TTC549 (cell line): ENCODE results near the gene RCCD1.

Experiments used
- FAIRE-seq: peaks from 2 replicates; lab custom pipeline; 2012; peaks lifted over from hg19 to GRCh38; lab: Jason Lieb, UNC

The RCCD1 gene

DNA sequence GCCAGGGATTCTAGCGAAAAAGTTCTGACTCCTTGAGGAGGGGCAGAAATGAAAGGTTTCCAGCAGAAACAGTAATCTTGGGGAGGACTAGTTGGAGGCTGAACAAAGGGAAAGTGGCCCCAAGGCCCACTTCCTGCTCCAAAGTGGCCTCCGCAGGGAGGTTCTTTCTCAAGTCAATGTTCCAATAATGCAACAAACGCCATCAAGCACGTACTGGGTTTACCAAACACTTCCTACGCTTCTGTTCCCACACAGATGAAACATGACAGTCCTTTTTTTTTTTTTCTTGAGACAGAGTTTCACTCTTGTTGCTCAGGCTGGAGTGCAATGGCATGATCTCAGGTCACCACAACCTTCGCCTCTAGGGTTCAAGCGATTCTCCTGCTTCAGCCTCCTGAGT, 9.6 kb upstream of the RCCD1 start:
- no peak for FAIRE-seq

DNA sequence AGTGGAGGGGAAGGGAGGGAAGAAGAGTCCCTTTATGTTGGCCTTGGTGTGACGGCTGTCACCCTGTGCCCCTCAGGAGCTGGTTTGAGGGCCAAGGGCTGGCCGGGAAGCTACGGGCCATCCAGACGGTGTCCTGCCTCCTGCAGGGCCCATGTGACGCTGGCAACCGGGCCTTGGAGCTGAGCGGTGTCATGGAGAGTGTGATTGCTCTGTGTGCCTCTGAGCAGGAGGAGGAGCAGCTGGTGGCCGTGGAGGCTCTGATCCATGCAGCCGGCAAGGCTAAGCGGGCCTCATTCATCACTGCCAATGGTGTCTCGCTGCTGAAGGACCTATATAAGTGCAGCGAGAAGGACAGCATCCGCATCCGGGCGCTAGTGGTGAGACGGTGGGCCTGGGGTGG, 8.1 kb upstream of the RCCD1 start:
- no peak for FAIRE-seq

DNA sequence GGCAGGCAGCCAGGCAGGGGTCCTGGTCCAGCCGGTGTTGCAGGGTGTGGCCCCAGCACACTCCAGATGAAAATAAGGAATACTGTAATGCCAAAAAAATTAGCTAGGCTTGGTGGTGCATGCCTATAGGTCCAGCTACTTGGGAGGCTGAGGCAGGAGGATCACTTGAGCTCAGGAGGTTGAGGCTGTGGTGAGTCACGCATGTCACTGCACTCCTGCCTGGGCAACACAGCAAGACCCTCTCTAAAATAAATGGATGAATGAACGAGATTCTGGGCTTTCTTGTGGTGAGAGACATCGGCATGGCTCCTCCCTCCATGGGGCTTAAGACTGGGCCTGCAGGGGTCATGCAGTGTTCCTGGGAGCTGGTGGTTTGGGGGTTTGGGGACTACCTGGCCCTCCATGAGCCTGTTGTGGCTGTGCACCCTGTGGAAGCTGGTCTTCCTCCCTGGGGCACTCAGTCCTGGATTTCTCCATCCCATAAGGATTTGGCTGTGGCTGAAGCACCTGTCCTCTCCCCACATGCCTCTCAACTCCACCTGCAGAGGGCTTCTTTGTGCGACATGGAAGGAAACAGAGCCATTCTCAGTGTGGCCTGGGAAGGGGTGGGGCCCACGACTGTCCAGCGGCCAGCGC, 7.6 kb upstream of the RCCD1 start:
- FAIRE-seq: no peak

DNA sequence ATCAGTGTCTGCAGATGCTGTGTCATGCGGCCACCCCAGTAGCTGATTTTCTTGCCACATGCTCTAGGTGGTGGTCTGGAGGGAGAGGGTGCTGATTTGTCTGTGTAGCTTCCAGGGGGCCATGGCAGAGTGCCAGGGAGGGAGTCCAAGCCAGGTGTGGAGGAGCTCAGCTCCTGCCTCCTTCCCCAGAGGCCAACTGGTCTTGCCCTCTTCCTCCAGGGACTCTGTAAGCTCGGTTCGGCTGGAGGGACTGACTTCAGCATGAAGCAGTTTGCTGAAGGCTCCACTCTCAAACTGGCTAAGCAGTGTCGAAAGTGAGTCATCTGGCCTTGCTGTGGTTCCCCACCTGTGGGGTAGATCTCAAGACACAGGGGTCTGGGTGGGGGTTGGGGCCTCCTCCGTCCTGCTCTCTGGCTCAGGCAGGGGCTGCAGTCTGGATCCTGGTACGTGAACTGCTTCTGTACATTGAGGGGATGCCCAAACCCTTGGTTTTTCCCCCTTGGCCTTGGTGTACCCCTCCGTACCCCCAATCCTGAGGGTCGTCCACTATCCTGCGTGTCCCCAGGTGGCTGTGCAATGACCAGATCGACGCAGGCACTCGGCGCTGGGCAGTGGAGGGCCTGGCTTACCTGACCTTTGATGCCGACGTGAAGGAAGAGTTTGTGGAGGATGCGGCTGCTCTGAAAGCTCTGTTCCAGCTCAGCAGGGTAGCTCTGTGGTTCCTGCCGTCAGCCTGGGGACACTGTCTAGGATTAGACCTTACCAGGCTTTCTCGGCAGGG, 6.9 kb upstream of the RCCD1 start:
- FAIRE-seq: no peak

DNA sequence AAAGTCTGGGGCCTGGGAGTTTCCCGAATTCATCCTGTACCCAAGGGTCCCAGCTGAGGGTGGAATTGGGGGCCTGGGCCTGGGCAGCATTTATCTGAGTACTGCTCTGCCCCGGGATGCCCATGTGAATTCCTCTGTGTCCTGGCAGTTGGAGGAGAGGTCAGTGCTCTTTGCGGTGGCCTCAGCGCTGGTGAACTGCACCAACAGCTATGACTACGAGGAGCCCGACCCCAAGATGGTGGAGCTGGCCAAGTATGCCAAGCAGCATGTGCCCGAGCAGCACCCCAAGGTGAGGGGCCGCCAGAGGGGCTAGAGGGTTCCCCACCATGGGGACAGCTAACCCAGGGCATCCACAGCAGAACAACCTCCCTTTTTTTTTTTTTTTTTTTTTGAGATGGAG, 6.2 kb upstream of the RCCD1 start:
- FAIRE-seq: no peak

DNA sequence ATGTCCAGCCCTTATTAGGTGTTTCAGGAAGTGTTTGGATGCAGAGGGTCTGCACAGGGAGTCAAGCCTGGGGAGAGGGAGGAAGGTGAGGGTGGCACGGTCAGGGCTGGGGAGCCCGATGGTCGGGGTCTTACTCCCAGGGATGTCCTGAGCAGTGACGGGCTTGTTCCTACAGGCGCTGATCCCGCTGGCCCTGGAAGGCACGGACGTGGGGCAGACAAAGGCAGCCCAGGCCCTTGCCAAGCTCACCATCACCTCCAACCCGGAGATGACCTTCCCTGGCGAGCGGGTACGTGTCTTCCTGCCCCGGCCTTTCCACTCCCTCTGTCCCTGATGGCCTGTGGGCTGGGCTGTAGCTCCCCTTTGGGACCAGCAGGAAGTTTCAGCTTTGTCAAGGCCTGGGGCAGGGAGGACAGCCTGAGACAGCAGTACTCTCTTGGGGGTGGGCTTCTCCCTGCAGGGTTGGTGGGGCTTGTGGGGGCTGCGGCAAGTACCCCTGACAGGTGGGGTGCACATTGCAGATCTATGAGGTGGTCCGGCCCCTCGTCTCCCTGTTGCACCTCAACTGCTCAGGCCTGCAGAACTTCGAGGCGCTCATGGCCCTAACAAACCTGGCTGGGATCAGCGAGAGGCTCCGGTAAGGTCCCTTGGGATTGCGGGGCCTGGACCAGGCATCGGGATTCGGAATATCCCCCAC, 4.6 kb upstream of the RCCD1 start:
- FAIRE-seq: no peak

DNA sequence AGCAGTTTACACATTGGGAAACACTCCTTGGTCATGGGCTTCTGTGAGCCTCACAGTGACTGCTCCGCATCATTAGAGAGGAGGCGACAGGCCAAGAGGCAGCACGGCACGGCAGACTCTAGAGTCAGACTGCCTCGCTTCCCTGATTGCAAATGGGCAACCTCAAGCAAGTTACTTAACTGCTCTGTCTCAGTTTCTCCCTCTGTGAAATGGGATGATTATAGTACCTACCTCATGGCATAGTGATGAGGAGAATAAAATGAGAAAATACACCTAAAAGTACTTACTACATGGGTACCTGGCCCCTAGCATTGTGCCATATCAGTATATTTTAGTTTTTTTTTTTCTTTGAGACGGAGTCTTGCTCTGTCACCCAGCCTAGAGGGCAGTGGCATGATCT, 4.0 kb upstream of the RCCD1 start:
- no peak for FAIRE-seq

DNA sequence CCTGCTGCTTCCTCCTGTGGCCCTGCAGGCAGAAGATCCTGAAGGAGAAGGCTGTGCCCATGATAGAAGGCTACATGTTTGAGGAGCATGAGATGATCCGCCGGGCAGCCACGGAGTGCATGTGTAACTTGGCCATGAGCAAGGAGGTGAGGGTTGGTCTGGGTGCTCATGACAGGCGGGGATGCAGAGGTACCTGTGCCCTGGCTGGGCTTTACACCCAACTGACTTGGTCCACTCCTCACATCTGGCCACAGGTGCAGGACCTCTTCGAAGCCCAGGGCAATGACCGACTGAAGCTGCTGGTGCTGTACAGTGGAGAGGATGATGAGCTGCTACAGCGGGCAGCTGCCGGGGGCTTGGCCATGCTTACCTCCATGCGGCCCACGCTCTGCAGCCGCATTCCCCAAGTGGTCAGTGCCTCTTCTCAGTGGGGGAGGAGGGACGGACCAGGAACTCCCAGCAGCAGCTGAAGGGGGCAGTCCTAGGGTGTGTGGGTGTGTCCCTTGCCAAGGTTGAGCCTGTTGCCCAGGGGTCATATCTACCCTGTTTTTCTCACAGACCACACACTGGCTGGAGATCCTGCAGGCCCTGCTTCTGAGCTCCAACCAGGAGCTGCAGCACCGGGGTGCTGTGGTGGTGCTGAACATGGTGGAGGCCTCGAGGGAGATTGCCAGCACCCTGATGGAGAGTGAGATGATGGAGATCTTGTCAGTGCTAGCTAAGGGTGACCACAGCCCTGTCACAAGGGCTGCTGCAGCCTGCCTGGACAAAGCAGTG, 1.6 kb upstream of the RCCD1 start:
- no peak for FAIRE-seq

DNA sequence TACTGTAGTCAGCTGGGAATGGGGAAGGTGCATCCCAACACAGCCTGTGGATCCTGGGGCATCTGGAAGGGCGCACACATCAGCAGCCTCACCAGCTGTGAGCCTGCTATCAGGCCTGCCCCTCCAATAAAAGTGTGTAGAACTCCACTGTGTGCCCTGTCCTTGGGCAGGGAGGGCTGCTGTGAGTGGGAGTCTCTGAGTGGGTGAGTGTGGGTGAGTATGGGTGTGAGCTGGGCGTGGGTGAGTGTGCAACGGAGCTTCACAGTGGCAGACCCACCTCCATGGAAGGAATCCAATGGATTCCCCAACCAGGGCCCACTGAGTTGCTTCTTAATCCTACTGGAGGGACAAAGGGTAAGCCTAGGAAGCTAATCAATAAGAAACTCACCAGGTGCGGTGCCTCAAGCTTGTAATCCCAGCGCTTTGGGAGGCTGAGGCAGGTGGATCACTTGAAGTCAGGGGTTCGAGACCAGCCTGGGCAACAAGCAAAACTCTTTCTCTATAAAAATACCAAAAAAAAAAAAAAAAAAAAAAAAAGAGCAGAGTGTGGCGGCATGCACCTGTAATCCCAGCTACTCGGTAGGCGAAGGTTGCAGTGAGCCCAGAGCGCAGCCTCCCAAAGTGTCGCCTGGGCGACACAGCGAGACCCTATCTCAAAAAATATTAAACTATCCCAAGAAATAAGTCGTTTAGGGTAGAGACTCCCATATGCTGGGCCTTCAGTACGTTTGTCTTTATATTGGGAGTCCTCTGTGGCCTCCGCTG, 555 bp upstream of the RCCD1 start:
- no peak for FAIRE-seq

- no peak for FAIRE-seq
These were observed 1.1 kb downstream of the RCCD1 start for GRCh38 chr15:90955624-90956273.

DNA sequence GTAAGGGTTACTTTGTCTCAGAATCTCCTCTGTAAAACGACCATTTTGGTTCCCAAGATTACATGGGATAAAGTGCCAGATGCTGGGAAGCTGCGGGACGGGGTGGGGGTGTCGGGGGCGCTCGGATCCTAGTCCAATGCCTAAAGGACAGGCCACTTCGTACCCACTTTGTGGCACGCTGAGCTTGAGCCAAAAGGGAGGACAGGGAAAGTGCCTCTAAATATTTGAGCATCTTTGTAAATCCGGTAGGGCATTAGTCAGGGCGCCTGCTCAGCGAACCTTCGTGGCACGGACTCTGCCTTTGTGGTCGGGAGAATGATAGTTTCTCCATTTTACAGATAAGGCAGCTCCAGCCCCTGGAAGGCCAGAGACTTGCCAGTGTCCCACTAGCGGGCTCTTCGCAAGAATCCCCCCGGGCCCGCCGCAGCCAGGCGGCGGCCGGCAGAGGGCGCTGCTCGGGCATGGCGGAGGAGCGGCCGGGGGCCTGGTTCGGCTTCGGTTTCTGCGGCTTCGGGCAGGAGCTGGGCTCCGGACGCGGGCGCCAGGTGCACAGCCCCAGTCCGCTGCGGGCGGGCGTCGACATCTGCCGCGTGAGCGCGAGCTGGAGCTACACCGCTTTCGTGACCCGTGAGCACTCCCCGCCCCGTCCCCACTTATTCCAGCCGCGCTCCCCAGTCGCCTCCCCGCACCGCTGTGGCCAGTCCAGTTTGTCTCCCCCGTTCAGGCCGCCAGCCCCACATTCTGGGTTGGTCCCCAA, 1.8 kb downstream of the RCCD1 start:
- no peak for FAIRE-seq

DNA sequence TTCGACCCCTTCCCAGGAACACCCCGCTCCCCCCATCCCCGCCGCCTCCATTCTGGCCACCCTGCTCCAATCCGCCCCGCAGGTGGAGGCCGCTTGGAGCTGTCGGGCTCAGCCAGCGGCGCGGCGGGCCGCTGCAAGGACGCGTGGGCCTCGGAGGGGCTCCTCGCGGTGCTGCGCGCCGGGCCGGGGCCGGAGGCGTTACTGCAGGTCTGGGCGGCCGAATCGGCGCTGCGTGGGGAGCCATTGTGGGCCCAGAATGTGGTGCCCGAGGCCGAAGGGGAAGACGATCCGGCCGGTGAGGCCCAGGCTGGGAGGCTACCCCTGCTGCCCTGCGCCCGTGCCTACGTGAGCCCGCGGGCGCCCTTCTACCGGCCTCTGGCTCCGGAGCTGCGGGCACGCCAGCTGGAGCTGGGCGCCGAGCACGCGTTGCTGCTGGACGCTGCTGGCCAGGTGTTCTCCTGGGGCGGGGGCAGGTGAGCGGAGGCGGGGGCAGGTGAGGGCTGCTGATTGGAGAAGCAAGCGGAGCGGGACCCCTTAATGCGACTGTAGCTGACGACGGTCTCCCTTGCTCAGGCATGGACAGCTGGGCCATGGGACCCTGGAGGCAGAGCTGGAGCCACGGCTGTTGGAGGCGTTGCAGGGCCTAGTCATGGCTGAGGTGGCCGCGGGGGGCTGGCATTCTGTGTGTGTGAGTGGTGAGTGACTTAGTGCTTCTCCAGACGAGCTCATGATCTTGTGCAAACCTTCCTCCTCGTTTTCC, 2.5 kb downstream of the RCCD1 start:
- FAIRE-seq: no peak

- no peak for FAIRE-seq
These were observed 3.1 kb downstream of the RCCD1 start for GRCh38 chr15:90957791-90958190.

DNA sequence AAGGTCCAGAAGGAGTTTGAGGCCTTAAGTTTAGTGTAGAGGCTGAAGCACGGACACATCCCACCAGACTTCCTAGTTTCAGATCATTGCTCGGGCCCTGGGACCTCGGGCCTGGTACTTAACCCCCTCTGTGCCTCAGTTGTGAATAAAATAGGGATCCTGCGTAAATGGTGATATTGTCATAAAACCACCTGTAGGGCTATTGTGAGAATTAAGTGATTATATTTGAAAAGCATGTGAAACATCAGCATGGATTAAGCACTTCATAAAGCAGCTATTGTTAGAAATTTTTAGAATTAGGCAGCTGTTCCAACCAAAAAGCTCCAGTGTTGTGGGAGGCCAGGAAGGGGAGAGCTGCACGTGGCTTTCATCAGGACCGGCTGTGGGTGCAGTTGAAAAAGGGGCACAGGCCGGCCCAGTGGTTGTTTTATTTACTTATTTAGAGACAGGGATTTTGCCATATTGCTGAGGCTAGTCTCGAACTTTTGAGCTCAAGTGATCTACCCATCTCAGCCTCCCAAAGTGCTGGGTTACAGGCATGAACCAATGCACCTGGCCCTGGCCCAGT, 4.4 kb downstream of the RCCD1 start:
- no peak for FAIRE-seq

GRCh38 chr15:90959894-90960293, 5.2 kb downstream of the RCCD1 start:
- FAIRE-seq: no peak

- FAIRE-seq: no peak
These were observed 5.8 kb downstream of the RCCD1 start for GRCh38 chr15:90960298-90961091.

GRCh38 chr15:90962021-90962420, 7.3 kb downstream of the RCCD1 start:
- no peak for FAIRE-seq

GRCh38 chr15:90966262-90966661, 11.6 kb downstream of the RCCD1 start:
- FAIRE-seq: no peak

GRCh38 chr15:90967206-90967605, 12.5 kb downstream of the RCCD1 start:
- no peak for FAIRE-seq
